Measurements from ENCODE around the gene LRRC52.

Gene LRRC52

DNA sequence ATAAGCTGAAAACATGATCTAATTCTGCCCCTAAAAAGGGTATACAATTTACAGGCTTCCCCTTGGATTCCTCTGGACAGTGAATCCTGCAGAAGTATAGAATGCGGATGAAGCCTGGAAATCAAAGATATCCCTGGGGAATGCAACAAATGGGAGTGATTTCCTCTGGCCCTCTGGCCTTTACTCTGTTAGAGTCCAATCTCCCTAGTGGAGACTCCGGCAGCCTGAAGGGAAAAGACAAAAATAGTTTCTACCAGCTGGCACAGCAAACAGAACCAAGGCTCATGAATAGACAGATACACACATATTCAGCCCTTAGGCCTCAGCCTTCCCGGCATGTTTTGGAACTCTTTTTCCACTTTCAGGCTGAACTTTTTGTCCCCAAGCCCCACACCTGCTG lies 3.9 kb upstream of the LRRC52 start:
- H3K4me1 ChIP-seq (ENCODE audit: insufficient read depth, low read length, severe bottlenecking): no peaks in the 10 kb centered on the region
- H3K4me3 ChIP-seq (ENCODE audit: low read depth, low read length, poor library complexity, severe bottlenecking): no peak overlapping the region
- H3K27ac ChIP-seq (ENCODE audit: low read depth, low read length, poor library complexity, severe bottlenecking): no peak overlapping the region
- H3K79me2 ChIP-seq (ENCODE audit: insufficient read depth, low read length): no peaks in the 10 kb centered on the region
- no peaks in the 10 kb centered on the region for H3K9me3 ChIP-seq (ENCODE audit: low read length)
- H3K27me3 ChIP-seq (ENCODE audit: insufficient read depth, low read length): no peaks in the 10 kb centered on the region
- no peak overlapping the region for H3K9ac ChIP-seq (ENCODE audit: low read length)
- H2AFZ ChIP-seq (ENCODE audit: low read length): no peak overlapping the region
- no peak for TF ChIP-seq EZH2 (IDR thresholded peaks at IDR 0.05; ENCODE audit: borderline replicate concordance, low read length)
- TF ChIP-seq, protein P1, sequence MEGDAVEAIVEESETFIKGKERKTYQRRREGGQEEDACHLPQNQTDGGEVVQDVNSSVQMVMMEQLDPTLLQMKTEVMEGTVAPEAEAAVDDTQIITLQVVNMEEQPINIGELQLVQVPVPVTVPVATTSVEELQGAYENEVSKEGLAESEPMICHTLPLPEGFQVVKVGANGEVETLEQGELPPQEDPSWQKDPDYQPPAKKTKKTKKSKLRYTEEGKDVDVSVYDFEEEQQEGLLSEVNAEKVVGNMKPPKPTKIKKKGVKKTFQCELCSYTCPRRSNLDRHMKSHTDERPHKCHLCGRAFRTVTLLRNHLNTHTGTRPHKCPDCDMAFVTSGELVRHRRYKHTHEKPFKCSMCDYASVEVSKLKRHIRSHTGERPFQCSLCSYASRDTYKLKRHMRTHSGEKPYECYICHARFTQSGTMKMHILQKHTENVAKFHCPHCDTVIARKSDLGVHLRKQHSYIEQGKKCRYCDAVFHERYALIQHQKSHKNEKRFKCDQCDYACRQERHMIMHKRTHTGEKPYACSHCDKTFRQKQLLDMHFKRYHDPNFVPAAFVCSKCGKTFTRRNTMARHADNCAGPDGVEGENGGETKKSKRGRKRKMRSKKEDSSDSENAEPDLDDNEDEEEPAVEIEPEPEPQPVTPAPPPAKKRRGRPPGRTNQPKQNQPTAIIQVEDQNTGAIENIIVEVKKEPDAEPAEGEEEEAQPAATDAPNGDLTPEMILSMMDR (IDR thresholded peaks at IDR 0.05; ENCODE audit: low read length): no peak
- H3F3A ChIP-seq (ENCODE audit: insufficient read depth, low read length): no peaks in the 10 kb centered on the region
- no peaks in the 10 kb centered on the region for H4K20me1 ChIP-seq (ENCODE audit: insufficient read depth, low read length)
- no peaks in the 10 kb centered on the region for H3K9me2 ChIP-seq (ENCODE audit: low read depth, low read length)
- H3K4me2 ChIP-seq (ENCODE audit: low read length): no peak overlapping the region
- no peaks in the 10 kb centered on the region for H3K36me3 ChIP-seq (ENCODE audit: insufficient read depth, low read length)

DNA sequence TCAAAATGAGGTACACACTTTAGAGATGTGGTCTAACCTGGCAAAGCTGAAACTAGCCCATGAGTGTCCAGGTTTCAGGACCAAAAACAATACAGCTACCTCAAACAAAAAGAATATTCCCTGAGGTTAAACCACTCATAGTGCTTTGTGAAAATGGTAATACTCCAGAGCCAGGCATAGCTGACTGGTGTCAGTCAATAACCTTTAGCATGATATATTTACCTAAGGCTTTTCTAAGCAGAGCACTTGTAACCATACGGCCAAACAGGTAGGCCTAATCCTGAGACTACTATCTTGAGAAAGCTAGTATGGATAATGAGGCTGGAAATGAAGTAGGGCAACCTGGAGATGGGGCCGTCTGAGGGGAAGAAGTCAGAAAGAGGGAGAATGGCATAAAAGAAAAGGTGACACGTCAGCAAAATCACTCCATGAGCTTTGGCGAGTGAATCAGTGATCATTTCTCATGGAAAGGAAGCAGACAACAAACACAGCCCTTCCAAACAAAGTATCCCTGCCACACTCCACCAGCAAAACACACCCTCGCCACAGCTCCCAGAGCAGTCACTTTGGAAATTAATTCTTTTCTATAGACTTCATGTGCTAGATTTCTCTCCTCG lies 1.7 kb upstream of the LRRC52 start:
- TF ChIP-seq, protein P1 (IDR thresholded peaks at IDR 0.05; ENCODE audit: low read length): no peak
- no peak for TF ChIP-seq EZH2 (IDR thresholded peaks at IDR 0.05; ENCODE audit: borderline replicate concordance, low read length)
- no peaks in the 10 kb centered on the region for H3K9me2 ChIP-seq (ENCODE audit: low read depth, low read length)
- no peaks in the 10 kb centered on the region for H3K9me3 ChIP-seq (ENCODE audit: low read length)
- H3K79me2 ChIP-seq (ENCODE audit: insufficient read depth, low read length): no peaks in the 10 kb centered on the region
- no peaks in the 10 kb centered on the region for H3K27me3 ChIP-seq (ENCODE audit: insufficient read depth, low read length)
- no peak overlapping the region for H3K27ac ChIP-seq (ENCODE audit: low read depth, low read length, poor library complexity, severe bottlenecking)
- H4K20me1 ChIP-seq (ENCODE audit: insufficient read depth, low read length): no peaks in the 10 kb centered on the region
- H3K36me3 ChIP-seq (ENCODE audit: insufficient read depth, low read length): no peaks in the 10 kb centered on the region
- H3K4me1 ChIP-seq (ENCODE audit: insufficient read depth, low read length, severe bottlenecking): no peaks in the 10 kb centered on the region
- H2AFZ ChIP-seq (ENCODE audit: low read length): no peak overlapping the region
- no peak overlapping the region for H3K4me2 ChIP-seq (ENCODE audit: low read length)
- no peak overlapping the region for H3K4me3 ChIP-seq (ENCODE audit: low read depth, low read length, poor library complexity, severe bottlenecking)
- H3K9ac ChIP-seq (ENCODE audit: low read length): no peak overlapping the region
- no peaks in the 10 kb centered on the region for H3F3A ChIP-seq (ENCODE audit: insufficient read depth, low read length)

DNA sequence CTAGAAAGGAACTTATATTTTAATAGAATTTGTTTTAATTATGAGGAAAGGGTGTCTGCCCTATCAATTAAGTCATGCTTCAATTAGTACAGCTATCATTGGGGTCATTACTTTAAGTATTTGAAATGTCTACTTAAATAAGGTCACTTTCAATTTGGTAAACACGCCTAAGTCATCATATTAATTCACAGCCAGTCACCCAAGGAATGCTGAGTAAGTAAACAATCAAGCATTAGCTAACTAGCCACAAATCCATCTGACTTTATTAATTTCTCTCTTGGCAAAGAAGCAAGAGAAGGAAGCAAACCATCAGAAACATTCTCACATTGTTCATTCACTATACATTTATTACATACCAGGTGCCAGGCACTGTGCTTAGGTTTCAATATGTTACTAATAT lies 1.2 kb upstream of the LRRC52 start:
- no peak overlapping the region for H3K4me2 ChIP-seq (ENCODE audit: low read length)
- no peak overlapping the region for H3K27ac ChIP-seq (ENCODE audit: low read depth, low read length, poor library complexity, severe bottlenecking)
- no peak overlapping the region for H3K4me3 ChIP-seq (ENCODE audit: low read depth, low read length, poor library complexity, severe bottlenecking)
- no peak overlapping the region for H2AFZ ChIP-seq (ENCODE audit: low read length)
- no peaks in the 10 kb centered on the region for H3K27me3 ChIP-seq (ENCODE audit: insufficient read depth, low read length)
- no peaks in the 10 kb centered on the region for H3K36me3 ChIP-seq (ENCODE audit: insufficient read depth, low read length)
- no peak for TF ChIP-seq EZH2 (IDR thresholded peaks at IDR 0.05; ENCODE audit: borderline replicate concordance, low read length)
- TF ChIP-seq, protein P1 (IDR thresholded peaks at IDR 0.05; ENCODE audit: low read length): no peak
- H3K9me2 ChIP-seq (ENCODE audit: low read depth, low read length): no peaks in the 10 kb centered on the region
- no peaks in the 10 kb centered on the region for H3F3A ChIP-seq (ENCODE audit: insufficient read depth, low read length)
- no peaks in the 10 kb centered on the region for H3K4me1 ChIP-seq (ENCODE audit: insufficient read depth, low read length, severe bottlenecking)
- no peaks in the 10 kb centered on the region for H3K9me3 ChIP-seq (ENCODE audit: low read length)
- no peaks in the 10 kb centered on the region for H4K20me1 ChIP-seq (ENCODE audit: insufficient read depth, low read length)
- H3K79me2 ChIP-seq (ENCODE audit: insufficient read depth, low read length): no peaks in the 10 kb centered on the region
- no peak overlapping the region for H3K9ac ChIP-seq (ENCODE audit: low read length)

All from OCI-LY1 (cell line).